Adipocyte (in vitro differentiated cells): ENCODE results near the gene EPDR1.
A peak's percentile ranks its signal among the peaks of the same experiment; 100 is the strongest.

Experiments used
- DNase-seq: peaks from one replicate; pipeline ENCODE4 v3.0.0-alpha.2; 2015; ENCODE audit warnings: low read depth
- H3K27me3 ChIP-seq: replicated peaks from 2 replicates; pipeline ENCODE4 v1.7.0; 2013; ENCODE audit warnings: mild to moderate bottlenecking, low read length, moderate library complexity; ENCODE audit not compliant: control insufficient read depth, insufficient read depth
- H3K36me3 ChIP-seq: 2 replicates; pipeline ENCODE4 v1.7.0; 2013; ENCODE audit warnings: low read length, mild to moderate bottlenecking, moderate library complexity; ENCODE audit not compliant: control insufficient read depth, insufficient read depth, severe bottlenecking
- H3K4me1 ChIP-seq: 2 replicates; pipeline ENCODE4 v1.7.0; 2013; ENCODE audit warnings: mild to moderate bottlenecking, low read length, moderate library complexity; ENCODE audit not compliant: control insufficient read depth, insufficient read depth
- H3K4me3 ChIP-seq: 2 replicates; pipeline ENCODE4 v1.7.0; 2013; ENCODE audit warnings: mild to moderate bottlenecking, low read length, moderate library complexity
- H3K9ac ChIP-seq: 2 replicates; pipeline ENCODE4 v1.7.0; 2013; ENCODE audit warnings: mild to moderate bottlenecking, low read length, moderate library complexity
- H3K9me3 ChIP-seq: 2 replicates; pipeline ENCODE4 v1.7.0; 2013; ENCODE audit warnings: mild to moderate bottlenecking, low read length, moderate library complexity; ENCODE audit not compliant: control insufficient read depth

The EPDR1 gene

DNA sequence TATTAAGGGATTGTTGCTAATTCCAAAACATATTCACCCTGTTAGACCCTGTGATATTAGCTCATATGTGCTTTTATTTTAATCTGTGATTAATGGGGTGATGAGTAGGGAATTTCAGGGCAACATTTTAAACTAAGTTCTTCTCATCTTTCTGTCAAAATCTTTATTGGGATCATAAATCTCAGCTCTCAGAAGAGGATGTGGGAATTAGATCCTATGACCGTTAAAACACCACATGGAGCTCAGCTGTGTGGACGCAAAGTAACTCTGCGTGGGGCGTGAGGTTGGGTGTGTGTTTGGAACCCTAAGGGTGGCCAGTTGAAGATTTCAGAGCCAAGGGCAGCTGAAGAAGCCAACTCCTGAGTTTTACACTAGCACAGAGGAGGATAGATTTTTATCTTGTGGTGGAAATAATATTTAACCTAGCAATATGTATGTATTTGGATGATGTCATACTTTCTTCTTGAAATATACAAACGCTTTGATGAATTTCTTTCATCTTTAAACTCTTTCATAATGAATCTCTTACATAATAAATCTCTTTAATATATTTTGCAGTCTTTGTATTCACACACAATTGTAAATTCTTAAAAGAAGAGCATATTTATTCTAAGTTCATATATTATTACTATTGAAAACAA lies 64.4 kb downstream of the EPDR1 start:
- H3K9me3 ChIP-seq, result no peaks in the 10 kb centered on the region
- no peak for DNase-seq

DNA sequence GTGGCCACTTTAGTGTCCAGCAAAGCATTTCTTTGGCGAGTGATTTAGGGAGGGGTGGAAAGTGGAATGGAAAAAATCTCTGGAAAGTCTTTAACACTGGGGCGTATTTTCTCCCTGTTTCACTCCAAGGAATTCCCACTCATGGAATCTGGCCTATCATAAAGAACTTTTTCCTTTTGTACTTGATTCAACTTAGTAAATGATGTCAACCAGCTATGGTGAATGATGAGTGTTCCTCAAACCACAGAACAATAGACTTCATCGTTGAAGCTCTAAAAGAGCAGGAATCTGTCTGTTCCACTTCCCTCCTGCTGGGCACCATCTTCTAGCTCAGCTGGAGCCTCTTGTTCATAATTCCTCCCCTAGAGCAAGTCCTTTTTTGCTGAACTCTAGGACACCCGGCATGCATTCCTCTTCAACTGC lies 66.5 kb downstream of the EPDR1 start:
- peak overlapping the region; percentile 71 for H3K9ac ChIP-seq
- no peaks in the 10 kb centered on the region for H3K27me3 ChIP-seq
- no peak for DNase-seq
- no peak overlapping the region for H3K4me3 ChIP-seq
- peaks cover 45% of the 10 kb centered on the region for H3K4me1 ChIP-seq
- no peaks in the 10 kb centered on the region for H3K9me3 ChIP-seq
- H3K36me3 ChIP-seq, result no peaks in the 10 kb centered on the region

More for the DNA sequence above, 64.4 kb downstream of the EPDR1 start:
- Histone ChIP-seq H3K36me3 (no peaks in the 10 kb centered on the region), H3K9ac (no peak overlapping the region), H3K27me3 (no peaks in the 10 kb centered on the region), H3K4me1 (peaks cover 54% of the 10 kb centered on the region), H3K4me3 (no peak overlapping the region)

DNA sequence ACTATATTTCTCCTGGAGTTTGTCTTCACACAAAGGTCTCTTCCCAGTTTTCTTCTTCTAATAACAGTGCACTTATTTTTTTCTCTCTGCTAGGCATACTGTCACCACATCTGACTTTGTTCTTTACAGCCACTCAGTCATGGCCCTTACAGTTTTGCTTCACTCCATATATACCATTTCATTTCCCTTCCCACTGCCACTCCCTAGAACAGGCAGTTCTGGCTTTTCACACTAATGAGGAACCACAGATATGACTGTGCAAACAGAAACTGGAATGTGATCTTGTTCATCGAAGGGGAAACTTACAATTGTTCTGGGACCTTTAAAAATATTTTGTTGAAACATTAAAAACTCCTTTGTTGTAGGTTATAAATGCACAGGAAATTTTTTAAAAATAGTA lies 67.3 kb downstream of the EPDR1 start:
- Histone ChIP-seq H3K9ac (peak overlapping the region; percentile 71), H3K27me3 (no peaks in the 10 kb centered on the region), H3K4me1 (peaks cover 37% of the 10 kb centered on the region), H3K9me3 (no peaks in the 10 kb centered on the region), H3K4me3 (peak overlapping the region; percentile 25), H3K36me3 (no peaks in the 10 kb centered on the region)
- DNase-seq, result peak; percentile 47

DNA sequence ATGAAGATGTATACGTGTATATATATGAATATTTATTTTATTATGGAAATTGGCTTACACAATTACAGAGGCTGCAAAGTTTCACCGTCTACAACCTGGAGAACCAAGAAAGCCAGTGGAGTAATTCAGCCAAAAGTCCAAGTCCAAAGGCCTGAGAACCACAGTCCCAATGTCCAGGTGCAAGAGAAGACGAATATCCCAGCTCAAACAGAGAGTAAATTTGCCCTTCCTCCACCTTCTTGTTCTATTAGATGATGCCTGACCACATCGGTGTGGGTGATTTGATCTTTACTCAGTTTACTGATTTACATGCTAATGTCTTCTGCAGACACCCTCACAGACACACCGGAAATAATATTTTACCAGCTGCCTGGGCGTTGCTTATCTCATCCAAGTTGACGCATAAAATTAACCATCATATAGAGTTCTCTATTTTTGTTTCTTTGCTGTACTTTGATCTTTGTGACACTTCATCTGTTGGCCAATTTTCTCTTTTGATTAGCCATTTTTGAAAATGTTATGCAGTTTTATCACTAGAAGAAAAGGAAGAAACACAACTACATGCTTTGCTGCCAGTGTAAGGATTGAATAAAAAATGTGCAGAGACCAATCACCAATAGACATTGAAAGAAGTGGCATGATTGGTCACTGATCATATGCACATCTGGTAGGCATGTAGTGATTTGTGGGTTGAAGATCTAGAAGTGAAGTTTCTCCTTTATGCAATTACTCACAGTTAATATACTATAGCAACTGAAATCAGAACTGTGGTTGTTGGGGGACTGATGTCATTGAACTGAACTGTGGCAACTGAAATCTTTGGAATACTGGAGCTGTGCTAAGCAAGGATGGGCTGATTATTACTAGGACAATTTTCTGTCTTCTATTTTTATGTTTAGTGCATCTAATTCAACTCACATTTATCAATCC lies 68.5 kb downstream of the EPDR1 start:
- no peak overlapping the region for H3K9ac ChIP-seq
- H3K4me3 ChIP-seq, result no peak overlapping the region
- H3K36me3 ChIP-seq, result no peaks in the 10 kb centered on the region
- peaks cover 31% of the 10 kb centered on the region for H3K4me1 ChIP-seq
- H3K27me3 ChIP-seq, result no peaks in the 10 kb centered on the region
- peaks cover 5% of the 10 kb centered on the region for H3K9me3 ChIP-seq
- DNase-seq, result no peak

DNA sequence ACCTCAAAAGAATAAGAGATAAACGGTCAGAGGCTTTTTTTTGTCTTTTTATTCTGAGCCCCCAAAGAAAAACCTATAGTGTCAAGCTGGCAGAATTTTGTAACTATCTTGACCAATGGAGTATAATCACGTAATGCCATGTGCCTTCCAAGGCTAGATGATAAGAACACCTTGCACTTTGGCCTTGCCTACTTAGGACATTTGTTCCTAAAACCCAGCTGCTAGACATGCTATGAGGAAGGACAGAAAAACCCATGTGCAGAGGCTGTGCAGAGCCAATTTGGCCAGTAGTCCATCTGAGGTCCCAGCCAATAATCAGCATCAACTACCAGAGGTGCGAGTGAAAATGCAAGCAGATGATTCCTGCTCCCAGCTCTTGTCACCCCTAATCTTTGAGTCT lies 69.9 kb downstream of the EPDR1 start:
- no peak for DNase-seq
- Histone ChIP-seq H3K4me1 (peaks cover 25% of the 10 kb centered on the region), H3K27me3 (no peaks in the 10 kb centered on the region), H3K4me3 (no peak overlapping the region), H3K36me3 (no peaks in the 10 kb centered on the region), H3K9me3 (peaks cover 5% of the 10 kb centered on the region), H3K9ac (no peak overlapping the region)

DNA sequence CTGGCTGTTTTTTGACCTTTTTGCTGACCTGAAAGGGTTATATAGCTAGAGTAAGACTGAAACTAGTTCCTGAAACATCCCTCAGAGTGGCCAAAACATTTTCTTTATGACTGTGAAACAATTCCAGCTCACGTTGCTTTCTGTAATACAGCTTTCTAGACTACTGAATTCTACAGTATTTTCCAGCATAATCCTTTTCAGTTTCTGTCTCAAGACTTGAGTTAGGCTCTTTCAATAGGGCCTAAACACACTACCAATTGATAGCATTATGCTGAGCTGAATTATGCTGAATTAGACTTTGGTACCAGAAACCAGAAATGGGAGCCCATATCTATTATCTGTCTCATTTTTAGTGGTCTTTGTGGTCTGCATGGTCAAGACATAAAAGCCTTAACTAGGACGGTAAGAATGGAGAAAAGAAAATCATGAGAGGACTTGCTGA lies 72.6 kb downstream of the EPDR1 start:
- Histone ChIP-seq H3K4me1 (peaks cover 5% of the 10 kb centered on the region), H3K4me3 (no peak overlapping the region), H3K9ac (no peak overlapping the region), H3K36me3 (no peaks in the 10 kb centered on the region), H3K9me3 (peaks cover 5% of the 10 kb centered on the region), H3K27me3 (no peaks in the 10 kb centered on the region)
- DNase-seq, result no peak

DNA sequence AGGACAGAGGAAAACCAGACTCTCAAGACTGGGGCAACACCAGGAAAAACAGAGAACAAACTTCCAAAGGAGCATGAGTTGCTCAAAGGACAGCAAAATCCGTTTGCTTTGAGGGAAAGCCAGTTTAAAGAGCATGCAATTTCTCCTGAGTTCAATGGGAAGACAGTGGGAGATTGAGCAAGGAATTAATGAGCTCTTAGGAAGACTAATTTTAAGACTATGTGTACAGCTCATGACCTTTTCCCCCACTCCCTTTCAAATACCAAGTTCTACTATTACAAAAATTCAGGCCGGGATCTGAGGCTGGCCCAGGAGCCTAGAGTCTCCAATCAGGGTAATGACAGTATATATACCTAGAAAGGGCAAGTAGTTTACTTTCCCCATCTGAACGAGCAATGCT lies 79.2 kb downstream of the EPDR1 start:
- H3K9me3 ChIP-seq, result no peaks in the 10 kb centered on the region
- peak overlapping the region; percentile 82 for H3K9ac ChIP-seq
- H3K4me3 ChIP-seq, result peak overlapping the region; percentile 58
- no peaks in the 10 kb centered on the region for H3K36me3 ChIP-seq
- peaks cover 54% of the 10 kb centered on the region for H3K4me1 ChIP-seq
- no peaks in the 10 kb centered on the region for H3K27me3 ChIP-seq
- DNase-seq, result peak; percentile 33

DNA sequence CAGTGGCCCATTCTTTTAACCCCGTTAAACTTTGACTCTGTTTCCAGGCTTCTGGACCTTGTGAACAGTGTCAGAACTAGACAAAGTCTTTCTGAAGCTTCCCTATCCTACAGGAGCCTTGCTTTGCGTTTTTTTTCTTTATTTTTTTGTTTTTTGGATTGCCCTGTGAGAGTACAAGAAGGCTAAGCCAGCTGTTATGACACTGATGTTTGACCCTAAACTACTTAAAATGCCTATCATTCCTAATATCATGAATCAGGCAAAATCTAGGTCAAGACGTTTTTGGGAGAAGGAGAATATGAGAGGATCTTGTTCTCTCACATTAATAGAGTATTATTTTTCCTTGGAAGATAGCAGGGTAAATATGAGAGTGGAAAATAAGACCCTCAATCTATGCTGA lies 79.8 kb downstream of the EPDR1 start:
- Histone ChIP-seq H3K9me3 (no peaks in the 10 kb centered on the region), H3K4me3 (peak overlapping the region; percentile 51), H3K4me1 (peaks cover 54% of the 10 kb centered on the region), H3K9ac (peak overlapping the region; percentile 82), H3K27me3 (no peaks in the 10 kb centered on the region), H3K36me3 (no peaks in the 10 kb centered on the region)
- DNase-seq, result peak; percentile 51
